HS-27A (cell line): ENCODE results near the gene SPRYD4.
"Not testable (repeated sequence)": the region's sequence is repeated elsewhere in the genome, so short reads cannot be mapped to it uniquely, and the experiment has no call there.

Experiments
- DNase-seq: peaks from one replicate; pipeline ENCODE4 v3.0.0-alpha.2; 2012; ENCODE audit warnings: low read depth, missing footprints

The SPRYD4 gene

GRCh38 chr12:56476972-56477432 is 8.6 kb downstream of the SPRYD4 start:
- no peak for DNase-seq

GRCh38 chr12:56477521-56478225 is 9.3 kb downstream of the SPRYD4 start:
- DNase-seq: no peak

GRCh38 chr12:56479625-56480024 is 11.2 kb downstream of the SPRYD4 start:
- DNase-seq: no peak

- no peak for DNase-seq
Measured at GRCh38 chr12:56484566-56484965, 16.2 kb downstream of the SPRYD4 start.

- DNase-seq: no peak
Measured at GRCh38 chr12:56486694-56487093, 18.3 kb downstream of the SPRYD4 start.

GRCh38 chr12:56487448-56488040 is 19.2 kb downstream of the SPRYD4 start:
- DNase-seq: no peak

GRCh38 chr12:56488041-56488955 is 19.9 kb downstream of the SPRYD4 start, which contains the start of gene GLS2:
Gene GLS2 (minus strand): TSS chr12:56488161. CDS start chr12:56488118, 43 bp downstream.
- no peak for DNase-seq

- no peak for DNase-seq
Measured at GRCh38 chr12:56490360-56490759, 22.0 kb downstream of the SPRYD4 start.

- not testable (repeated sequence) for DNase-seq
Measured at GRCh38 chr12:56493409-56494105, 25.2 kb downstream of the SPRYD4 start.

- DNase-seq: not testable (repeated sequence)
Measured at GRCh38 chr12:56494106-56494415, 25.7 kb downstream of the SPRYD4 start.

GRCh38 chr12:56494481-56494880 is 26.1 kb downstream of the SPRYD4 start:
- not testable (repeated sequence) for DNase-seq

- DNase-seq: not testable (repeated sequence)
Measured at GRCh38 chr12:56496704-56497103, 28.3 kb downstream of the SPRYD4 start.

GRCh38 chr12:56498126-56498902 is 29.9 kb downstream of the SPRYD4 start:
- not testable (repeated sequence) for DNase-seq

GRCh38 chr12:56499452-56499851 is 31.1 kb downstream of the SPRYD4 start:
- not testable (repeated sequence) for DNase-seq

GRCh38 chr12:56499879-56500278 is 31.5 kb downstream of the SPRYD4 start:
- DNase-seq: not testable (repeated sequence)

- DNase-seq: no peak
Measured at GRCh38 chr12:56510786-56511185, 42.4 kb downstream of the SPRYD4 start.

GRCh38 chr12:56514014-56514318 is 45.6 kb downstream of the SPRYD4 start:
- DNase-seq: not testable (repeated sequence)

- DNase-seq: no peak
Measured at GRCh38 chr12:56517854-56518253, 49.5 kb downstream of the SPRYD4 start.

GRCh38 chr12:56518570-56518969 is 50.2 kb downstream of the SPRYD4 start:
- DNase-seq: no peak

GRCh38 chr12:56520048-56520447 is 51.7 kb downstream of the SPRYD4 start:
- no peak for DNase-seq

- DNase-seq: no peak
Measured at GRCh38 chr12:56520506-56520905, 52.1 kb downstream of the SPRYD4 start.
